ENCODE results near the gene ZDHHC21.

GRCh38 chr9:14723301-14723700 is 30.1 kb upstream of the ZDHHC21 start:
- TF ChIP-seq CTCF (IDR thresholded peaks at IDR 0.05; ENCODE audit: borderline replicate concordance, extremely low read depth, low read length, poor library complexity, severe bottlenecking) = no peak
- TF ChIP-seq EZH2 (IDR thresholded peaks at IDR 0.05; ENCODE audit: borderline replicate concordance, low read depth, low read length, severe bottlenecking) = no peak

Data from DND-41 (cell line).